Mesendoderm (in vitro differentiated cells): Measurements from ENCODE around the gene SVIL.
"Not testable (repeated sequence)": the region's sequence is repeated elsewhere in the genome, so short reads cannot be mapped to it uniquely, and the experiment has no call there.

Experiments used
- DNase-seq: peaks from one replicate; pipeline ENCODE4 v3.0.0; 2013
- H2AK5ac ChIP-seq: 2 replicates; pipeline ENCODE4 v1.6.1; 2013; ENCODE audit warnings: low read length, inconsistent platforms
- H2BK120ac ChIP-seq: 2 replicates; pipeline ENCODE4 v1.6.1; 2013; ENCODE audit warnings: low read depth, mild to moderate bottlenecking, low read length, moderate library complexity, mixed read lengths
- H2BK15ac ChIP-seq: replicated peaks from 2 replicates; pipeline ENCODE4 v1.6.1; 2013; ENCODE audit warnings: low read depth, mild to moderate bottlenecking, moderate library complexity
- H2BK5ac ChIP-seq: 2 replicates; pipeline ENCODE4 v1.6.1; 2013; ENCODE audit warnings: low read length, inconsistent platforms
- H3K18ac ChIP-seq: 2 replicates; pipeline ENCODE4 v1.6.1; 2013; ENCODE audit warnings: mild to moderate bottlenecking, low read length, mixed read lengths
- H3K23ac ChIP-seq: one replicate; pipeline ENCODE4 v1.6.1; 2013; ENCODE audit warnings: low read length
- H3K27ac ChIP-seq: 2 replicates; pipeline ENCODE4 v1.5.1; 2013; ENCODE audit warnings: low read depth, mild to moderate bottlenecking, inconsistent platforms, low read length, moderate library complexity
- H3K27me3 ChIP-seq: 2 replicates; pipeline ENCODE4 v1.6.1; 2013; ENCODE audit warnings: low read length, control low read depth, mild to moderate bottlenecking, inconsistent platforms; ENCODE audit not compliant: insufficient read depth, poor library complexity
- H3K36me3 ChIP-seq: 2 replicates; pipeline ENCODE4 v1.6.1; 2013; ENCODE audit warnings: low read length, inconsistent platforms; ENCODE audit not compliant: control insufficient read depth, insufficient read depth
- H3K4ac ChIP-seq: one replicate; pipeline ENCODE4 v1.6.1; 2013; ENCODE audit warnings: low read depth, mild to moderate bottlenecking, low read length, moderate library complexity
- H3K4me1 ChIP-seq: 2 replicates; pipeline ENCODE4 v1.6.1; 2013; ENCODE audit warnings: low read depth, low read length, inconsistent platforms; ENCODE audit not compliant: control insufficient read depth
- H3K4me2 ChIP-seq: 2 replicates; pipeline ENCODE4 v1.6.1; 2013; ENCODE audit warnings: low read length
- H3K4me3 ChIP-seq: 2 replicates; pipeline ENCODE4 v1.5.1; 2013; ENCODE audit warnings: mild to moderate bottlenecking, low read length
- H3K56ac ChIP-seq: one replicate; pipeline ENCODE4 v1.6.1; 2013; ENCODE audit warnings: low read length
- H3K79me1 ChIP-seq: 2 replicates; pipeline ENCODE4 v1.6.1; 2013; ENCODE audit warnings: low read length, inconsistent platforms
- H3K79me2 ChIP-seq: 2 replicates; pipeline ENCODE4 v1.6.1; 2013; ENCODE audit warnings: mild to moderate bottlenecking, low read length; ENCODE audit not compliant: control insufficient read depth, insufficient read depth
- H3K9ac ChIP-seq: 2 replicates; pipeline ENCODE4 v1.6.1; 2013; ENCODE audit warnings: low read length, inconsistent platforms
- H4K5ac ChIP-seq: one replicate; pipeline ENCODE4 v1.6.1; 2013; ENCODE audit warnings: low read length
- H4K8ac ChIP-seq: one replicate; pipeline ENCODE4 v1.6.1; 2013; ENCODE audit warnings: low read depth, mild to moderate bottlenecking, control low read depth, low read length, moderate library complexity
- WGBS: extraction: QIAGEN DNeasy Blood & Tissue Kit; methylation state at CpG from one replicate; pipeline ENCODE4 v1.1.7; 2013; ENCODE audit warnings: low lambda C conversion rate, missing lambda C conversion rate; ENCODE audit not compliant: insufficient coverage; ENCODE audit errors: extremely low coverage; 5-methylcytosine and 5-hydroxymethylcytosine counted together

Gene SVIL

DNA sequence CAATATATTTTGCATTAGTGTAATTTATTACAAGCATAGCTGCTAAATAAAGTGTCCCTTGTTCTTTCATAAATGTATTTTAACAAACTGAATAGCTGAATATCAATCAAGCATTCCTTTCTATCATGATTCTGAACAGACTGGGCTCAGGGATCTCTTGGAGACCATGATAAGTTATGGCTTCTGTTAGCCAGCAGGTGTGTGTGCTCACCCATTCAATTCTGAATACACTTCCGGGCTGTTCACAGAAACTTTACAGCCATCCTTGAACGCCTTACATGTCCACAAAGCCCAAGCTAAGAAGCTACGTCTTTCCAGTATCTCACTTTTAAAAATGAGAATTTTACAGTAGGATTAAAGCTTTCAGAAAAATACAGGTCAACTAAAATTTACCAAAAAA is 115.1 kb downstream of the SVIL start:
- H3K27me3 ChIP-seq: no peaks in the 10 kb centered on the region
- no peak overlapping the region for H2BK5ac ChIP-seq
- no peak overlapping the region for H2BK120ac ChIP-seq
- DNase-seq: no peak
- H4K8ac ChIP-seq: no peak overlapping the region
- WGBS: no CpG with 5 or more reads among the region's 3 CpGs
- H3K4me1 ChIP-seq: no peaks in the 10 kb centered on the region
- H4K5ac ChIP-seq: no peak overlapping the region
- H2BK15ac ChIP-seq: no peak overlapping the region
- H3K18ac ChIP-seq: no peak overlapping the region
- H3K9ac ChIP-seq: no peak overlapping the region
- no peak overlapping the region for H3K4me3 ChIP-seq
- H3K79me1 ChIP-seq: no peaks in the 10 kb centered on the region
- no peak overlapping the region for H3K27ac ChIP-seq
- no peak overlapping the region for H2AK5ac ChIP-seq
- H3K4ac ChIP-seq: no peak overlapping the region
- no peak overlapping the region for H3K4me2 ChIP-seq
- H3K36me3 ChIP-seq: peaks cover 1% of the 10 kb centered on the region
- H3K56ac ChIP-seq: no peak overlapping the region
- H3K79me2 ChIP-seq: no peaks in the 10 kb centered on the region
- no peak overlapping the region for H3K23ac ChIP-seq

DNA sequence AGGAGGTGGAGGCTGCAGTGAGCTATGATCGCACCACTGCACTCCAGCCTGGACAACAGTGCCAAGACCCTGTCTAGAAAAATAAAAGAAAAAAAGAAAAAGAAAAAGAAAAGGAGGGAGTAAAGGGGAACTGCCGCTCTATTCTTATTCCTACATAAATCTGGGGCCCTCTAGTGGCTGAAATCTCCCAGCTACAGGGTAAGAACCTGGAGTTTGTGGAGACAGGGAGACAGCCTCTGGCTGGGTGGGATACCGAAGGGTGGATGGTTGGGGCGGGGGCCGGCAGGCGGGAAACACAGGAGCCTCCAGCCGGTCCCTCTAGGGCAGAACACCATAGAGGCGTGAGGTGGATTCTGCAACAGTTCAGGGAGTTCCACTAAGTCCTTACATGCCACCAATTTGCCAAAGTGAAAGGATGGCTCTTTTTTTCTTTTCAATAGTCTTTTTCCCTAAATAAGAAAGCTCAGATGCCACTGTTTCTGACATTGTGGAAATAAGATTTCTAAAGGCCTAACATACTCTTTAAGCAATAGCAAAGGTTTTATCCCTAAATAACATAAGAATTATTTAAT is 117.3 kb downstream of the SVIL start:
- no peak overlapping the region for H3K4me3 ChIP-seq
- no peak overlapping the region for H2BK5ac ChIP-seq
- no peak overlapping the region for H4K8ac ChIP-seq
- peaks cover 1% of the 10 kb centered on the region for H3K36me3 ChIP-seq
- no peaks in the 10 kb centered on the region for H3K79me1 ChIP-seq
- no peak overlapping the region for H2BK15ac ChIP-seq
- H3K27me3 ChIP-seq: no peaks in the 10 kb centered on the region
- H3K27ac ChIP-seq: no peak overlapping the region
- no peak overlapping the region for H3K23ac ChIP-seq
- no peak overlapping the region for H2BK120ac ChIP-seq
- no peaks in the 10 kb centered on the region for H3K4me1 ChIP-seq
- DNase-seq: peak; percentile 93
- no peak overlapping the region for H4K5ac ChIP-seq
- H3K9ac ChIP-seq: no peak overlapping the region
- H2AK5ac ChIP-seq: no peak overlapping the region
- no peak overlapping the region for H3K4me2 ChIP-seq
- H3K18ac ChIP-seq: no peak overlapping the region
- WGBS: no CpG with 5 or more reads among the region's 8 CpGs
- no peak overlapping the region for H3K56ac ChIP-seq
- H3K79me2 ChIP-seq: no peaks in the 10 kb centered on the region
- H3K4ac ChIP-seq: no peak overlapping the region

DNA sequence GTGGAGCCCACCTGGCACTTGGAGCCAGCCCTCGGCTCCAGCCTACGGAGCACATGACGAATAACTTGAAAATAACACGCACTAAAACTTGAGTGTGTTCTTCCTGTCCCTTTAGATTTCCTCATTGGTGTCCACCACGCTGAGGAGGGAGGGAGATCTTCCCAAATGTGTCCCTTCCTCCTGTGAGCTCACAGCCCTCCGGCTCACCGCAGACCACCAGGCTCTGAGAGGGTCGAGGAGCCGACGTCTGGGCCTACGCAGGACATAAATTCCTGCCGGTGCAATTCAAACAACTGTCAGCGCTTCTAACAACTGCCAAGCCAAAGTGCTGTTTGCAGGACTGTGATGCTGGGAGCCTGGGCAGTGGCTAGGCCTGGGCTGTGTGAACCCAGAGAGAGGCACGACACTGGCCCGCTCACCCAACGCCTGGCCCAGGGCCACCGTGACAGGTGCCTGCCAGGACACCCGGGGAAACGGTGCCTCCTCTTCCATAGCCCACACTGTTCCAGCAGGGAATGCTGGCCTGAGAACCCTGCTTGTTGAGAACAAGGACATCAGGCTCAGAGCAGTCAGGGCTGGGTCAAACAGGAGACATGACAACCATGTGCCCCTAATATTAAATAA is 118.3 kb downstream of the SVIL start:
- not testable (repeated sequence) for H2AK5ac ChIP-seq, H3K9ac ChIP-seq, H4K8ac ChIP-seq, H2BK5ac ChIP-seq, H3K56ac ChIP-seq, H3K4me1 ChIP-seq, H2BK15ac ChIP-seq, H3K4me3 ChIP-seq, DNase-seq, H3K79me1 ChIP-seq, H3K27me3 ChIP-seq, H2BK120ac ChIP-seq, H3K79me2 ChIP-seq, H4K5ac ChIP-seq, H3K23ac ChIP-seq, H3K27ac ChIP-seq, H3K4me2 ChIP-seq, H3K4ac ChIP-seq, H3K18ac ChIP-seq, H3K36me3 ChIP-seq
- WGBS: no CpG with 5 or more reads among the region's 19 CpGs

DNA sequence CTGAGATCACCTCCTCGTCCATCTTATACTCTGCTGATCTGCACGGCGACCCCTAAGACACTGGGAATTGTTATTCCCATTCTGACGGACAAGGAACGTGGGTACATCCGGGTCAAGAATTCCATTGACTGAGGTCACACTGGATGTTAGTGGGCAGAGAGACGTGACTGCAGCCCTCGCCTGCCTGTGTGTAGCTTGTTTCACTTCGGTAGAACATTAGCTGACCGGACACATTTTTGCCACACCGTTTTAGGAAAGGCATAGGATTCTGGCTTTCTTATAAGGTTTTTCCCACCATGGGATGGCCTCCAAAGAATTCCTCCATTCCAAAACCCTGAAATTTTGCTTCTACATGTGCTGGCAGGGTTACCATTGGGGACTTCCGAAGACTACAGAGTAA is 118.9 kb downstream of the SVIL start:
- no CpG with 5 or more reads among the region's 12 CpGs for WGBS

DNA sequence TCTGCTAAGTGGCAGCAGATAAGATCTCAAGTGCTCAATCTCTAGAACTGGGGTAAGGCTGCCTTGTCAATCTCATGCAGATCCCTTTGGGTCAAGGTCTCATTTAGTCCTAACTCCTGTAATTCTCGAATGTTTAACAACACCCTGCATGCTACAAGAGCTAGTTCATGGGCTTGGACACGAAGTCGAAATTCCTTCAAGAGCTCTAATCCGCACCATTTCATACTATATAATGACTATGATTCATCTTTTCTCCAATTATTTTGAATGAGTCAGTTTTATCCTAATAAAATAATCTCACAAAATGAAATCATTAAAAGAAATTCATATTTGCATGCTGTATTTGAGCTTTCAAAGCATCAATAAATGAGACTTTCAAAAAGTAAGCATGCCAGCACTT is 119.7 kb downstream of the SVIL start:
- H4K8ac ChIP-seq, DNase-seq, H2BK15ac ChIP-seq, H3K36me3 ChIP-seq, H2AK5ac ChIP-seq, H3K4ac ChIP-seq, H3K79me1 ChIP-seq, H3K56ac ChIP-seq, H4K5ac ChIP-seq, H3K4me3 ChIP-seq, H3K27me3 ChIP-seq, H3K4me1 ChIP-seq, H2BK120ac ChIP-seq, H3K27ac ChIP-seq, H3K18ac ChIP-seq, H3K23ac ChIP-seq, H3K79me2 ChIP-seq, H3K9ac ChIP-seq, H3K4me2 ChIP-seq, H2BK5ac ChIP-seq: not testable (repeated sequence)
- no CpG with 5 or more reads among the region's 4 CpGs for WGBS

More for the DNA sequence above, 118.9 kb downstream of the SVIL start:
- not testable (repeated sequence) for H2BK5ac ChIP-seq, H3K36me3 ChIP-seq, H3K79me2 ChIP-seq, H3K18ac ChIP-seq, H3K4ac ChIP-seq, H2BK15ac ChIP-seq, H3K79me1 ChIP-seq, H3K27me3 ChIP-seq, H2AK5ac ChIP-seq, H3K56ac ChIP-seq, H3K9ac ChIP-seq, DNase-seq, H3K23ac ChIP-seq, H3K4me3 ChIP-seq, H4K5ac ChIP-seq, H3K27ac ChIP-seq, H3K4me1 ChIP-seq, H2BK120ac ChIP-seq, H4K8ac ChIP-seq, H3K4me2 ChIP-seq

DNA sequence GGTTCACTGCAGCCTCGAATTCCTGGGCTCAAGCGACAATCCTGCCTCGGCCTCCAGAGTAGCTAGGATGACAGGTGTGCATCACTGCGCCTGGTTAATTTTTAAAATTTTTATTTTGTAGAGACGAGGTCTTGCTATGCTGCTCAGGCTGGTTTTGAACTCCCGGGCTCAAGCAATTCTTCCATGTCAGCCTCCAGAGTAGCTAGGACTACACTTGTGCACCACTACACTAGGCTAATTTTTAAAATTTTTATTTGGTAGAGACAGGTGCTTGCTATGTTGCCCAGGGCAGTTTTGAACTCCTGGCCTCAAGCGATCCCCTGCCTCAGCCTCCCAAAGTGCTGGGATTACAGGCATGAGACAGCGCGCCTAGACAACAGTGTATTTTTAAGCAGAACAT is 120.5 kb downstream of the SVIL start:
- H2BK15ac ChIP-seq: no peak overlapping the region
- no peak overlapping the region for H4K5ac ChIP-seq
- no CpG with 5 or more reads among the region's 9 CpGs for WGBS
- no peak overlapping the region for H3K27ac ChIP-seq
- H3K23ac ChIP-seq: no peak overlapping the region
- H3K27me3 ChIP-seq: no peaks in the 10 kb centered on the region
- no peak overlapping the region for H3K56ac ChIP-seq
- no peak for DNase-seq
- H3K4ac ChIP-seq: no peak overlapping the region
- no peaks in the 10 kb centered on the region for H3K36me3 ChIP-seq
- no peaks in the 10 kb centered on the region for H3K4me1 ChIP-seq
- no peak overlapping the region for H2BK120ac ChIP-seq
- no peak overlapping the region for H2AK5ac ChIP-seq
- H3K4me3 ChIP-seq: no peak overlapping the region
- H3K79me1 ChIP-seq: no peaks in the 10 kb centered on the region
- H3K4me2 ChIP-seq: no peak overlapping the region
- no peak overlapping the region for H2BK5ac ChIP-seq
- no peak overlapping the region for H3K18ac ChIP-seq
- H4K8ac ChIP-seq: no peak overlapping the region
- no peaks in the 10 kb centered on the region for H3K79me2 ChIP-seq
- H3K9ac ChIP-seq: no peak overlapping the region
